ENCODE measurements around the gene RAP1B.

- TF ChIP-seq CTCF (IDR thresholded peaks at IDR 0.05) (no peak), EP300 (IDR thresholded peaks at IDR 0.05; ENCODE audit: low read depth) (no peak)
Measured at GRCh38 chr12:68621472-68622081, 10.9 kb downstream of the RAP1B start.
